Small intestine (tissue), 7 donors: ENCODE results near the gene KLF14. TPM values are rescaled to one million over a fixed set of nuclear protein-coding genes. Genes with fewer than 3 reads are reported as not detected.
"Not testable (repeated sequence)": the region's sequence is repeated elsewhere in the genome, so short reads cannot be mapped to it uniquely, and the experiment has no call there.

Experiments
- DNase-seq, 2 donors: peaks; one replicate each; pipeline versions ENCODE4 v3.0.0 to v3.0.0-alpha.2; 2013
- FAIRE-seq: peaks from 2 replicates; lab custom pipeline; 2012; peaks lifted over from hg19 to GRCh38; lab: Jason Lieb, UNC
- H3K27ac ChIP-seq, 3 donors: one replicate each; pipeline ENCODE4 v1.5.1; 2013; ENCODE audit warnings: low read length in 2 of 3, mild to moderate bottlenecking in 2 of 3, control low read depth in 1 of 3, inconsistent platforms in 1 of 3, low read depth in 1 of 3, moderate library complexity in 1 of 3
- H3K27me3 ChIP-seq, 3 donors: one replicate each; pipeline ENCODE4 v1.6.1; 2013; ENCODE audit warnings: low read length in 3 of 3, inconsistent platforms in 1 of 3; ENCODE audit not compliant: control insufficient read depth in 3 of 3, insufficient read depth in 3 of 3
- H3K36me3 ChIP-seq, 3 donors: one replicate each; pipeline ENCODE4 v1.6.1; 2013; ENCODE audit warnings: low read length in 3 of 3, inconsistent platforms in 1 of 3, low read depth in 1 of 3, mild to moderate bottlenecking in 1 of 3, moderate library complexity in 1 of 3; ENCODE audit not compliant: control insufficient read depth in 3 of 3, insufficient read depth in 2 of 3
- H3K4me1 ChIP-seq, 3 donors: one replicate each; pipeline ENCODE4 v1.6.1; 2013; ENCODE audit warnings: low read length in 2 of 3, inconsistent platforms in 1 of 3, low read depth in 1 of 3, mild to moderate bottlenecking in 1 of 3, moderate library complexity in 1 of 3; ENCODE audit not compliant: control insufficient read depth in 3 of 3, insufficient read depth in 2 of 3
- H3K4me3 ChIP-seq, 3 donors: one replicate each; pipeline ENCODE4 v1.5.1; 2013; ENCODE audit warnings: low read length in 3 of 3, control low read depth in 1 of 3, inconsistent platforms in 1 of 3, low read depth in 1 of 3, mild to moderate bottlenecking in 1 of 3, moderate library complexity in 1 of 3
- H3K9me3 ChIP-seq, 2 donors: one replicate each; pipeline ENCODE4 v1.6.1; 2013; ENCODE audit warnings: low read depth in 1 of 2, low read length in 1 of 2; ENCODE audit not compliant: control insufficient read depth in 2 of 2, insufficient read depth in 1 of 2
- WGBS, 3 donors: extraction: QIAGEN DNeasy Blood & Tissue Kit; methylation state at CpG; one replicate each; pipeline ENCODE4 v1.1.7; 2013; 5-methylcytosine and 5-hydroxymethylcytosine counted together
- polyA plus RNA-seq, 4 donors: library from polyadenylated mRNA; stranded (reverse) in 3 of 4; unstranded in 1 of 4; fragments of 200-250 nt in 3 of 4; fragments of 120-200 nt in 1 of 4; gene quantifications; one replicate each; pipeline versions ENCODE4 v1.2.1 to v1.2.3, GENCODE V29; 2013
- donor health status: healthy with polysubstance abuse.
- donor health status: control.
- donor health status: control.
- donor health status: Bipolar disorder and iron deficiency.
- donor health status: healthy.

KLF14 gene
- polyA plus RNA-seq, 4 donors, result 0.04 TPM; not detected in 3

- Histone ChIP-seq H3K4me1 (no peaks in the 10 kb centered on the region), H3K36me3 (no peaks in the 10 kb centered on the region), H3K9me3 (no peaks in the 10 kb centered on the region), H3K4me3 (no peak overlapping the region), H3K27me3 (no peaks in the 10 kb centered on the region), H3K27ac (no peak overlapping the region)
- DNase-seq (no peak), FAIRE-seq (no peak)
- WGBS, 3 donors, result 98 to 99% (median 98%) methylated on average over 2 of the region's 2 CpGs
Observed at GRCh38 chr7:130701650-130702049, 32.4 kb downstream of the KLF14 start.

GRCh38 chr7:130700760-130701159 is 33.2 kb downstream of the KLF14 start:
- DNase-seq (no peak), FAIRE-seq (no peak)
- Histone ChIP-seq H3K27me3 (no peaks in the 10 kb centered on the region), H3K4me1 (no peaks in the 10 kb centered on the region), H3K9me3 (no peaks in the 10 kb centered on the region), H3K4me3 (no peak overlapping the region), H3K27ac (no peak overlapping the region), H3K36me3 (no peaks in the 10 kb centered on the region)
- 93 to 97% (median 96%) methylated on average over 1 of the region's 1 CpG for WGBS, 3 donors

GRCh38 chr7:130699686-130700085 is 34.3 kb downstream of the KLF14 start:
- Histone ChIP-seq H3K4me3 (no peak overlapping the region), H3K36me3 (no peaks in the 10 kb centered on the region), H3K27ac (no peak overlapping the region), H3K27me3 (no peaks in the 10 kb centered on the region), H3K4me1 (no peaks in the 10 kb centered on the region), H3K9me3 (no peaks in the 10 kb centered on the region)
- no peak for DNase-seq
- no peak for FAIRE-seq
- 45 to 60% (median 52%) methylated on average over 4 of the region's 4 CpGs for WGBS, 3 donors

- Histone ChIP-seq H3K4me1 (no peaks in the 10 kb centered on the region), H3K4me3 (no peak overlapping the region), H3K36me3 (no peaks in the 10 kb centered on the region), H3K9me3 (no peaks in the 10 kb centered on the region), H3K27me3 (no peaks in the 10 kb centered on the region), H3K27ac (no peak overlapping the region)
- FAIRE-seq, result no peak
- no peak for DNase-seq
- WGBS, 3 donors, result 74 to 76% (median 74%) methylated on average over 2 of the region's 2 CpGs
Observed at GRCh38 chr7:130697820-130698219, 36.2 kb downstream of the KLF14 start.

- H3K27ac ChIP-seq, result no peak overlapping the region
- WGBS, 3 donors, result 48 to 54% (median 48%) methylated on average over 2 of the region's 2 CpGs
- H3K9me3 ChIP-seq, result no peaks in the 10 kb centered on the region
- DNase-seq (peak; percentile 18 to 27), FAIRE-seq (no peak)
- no peak overlapping the region for H3K4me3 ChIP-seq
- H3K4me1 ChIP-seq, result no peaks in the 10 kb centered on the region
- no peaks in the 10 kb centered on the region for H3K36me3 ChIP-seq
- no peaks in the 10 kb centered on the region for H3K27me3 ChIP-seq
Observed at GRCh38 chr7:130695840-130696239, 38.2 kb downstream of the KLF14 start.

- not testable (repeated sequence) for H3K9me3 ChIP-seq, H3K4me1 ChIP-seq, H3K27ac ChIP-seq, DNase-seq, FAIRE-seq, H3K36me3 ChIP-seq, H3K27me3 ChIP-seq, H3K4me3 ChIP-seq
- WGBS, 3 donors, result 87 to 95% (median 87%) methylated on average over 1 of the region's 1 CpG
Observed at GRCh38 chr7:130692396-130692795, 41.6 kb downstream of the KLF14 start.

- Histone ChIP-seq H3K36me3 (no peaks in the 10 kb centered on the region), H3K27ac (no peak overlapping the region), H3K4me3 (no peak overlapping the region), H3K4me1 (no peaks in the 10 kb centered on the region), H3K9me3 (peaks cover 0 to 3% of the 10 kb centered on the region in 2 donors), H3K27me3 (peaks cover 0 to 2% (median 0%) of the 10 kb centered on the region in 3 donors)
- FAIRE-seq, result no peak
- 88 to 92% (median 89%) methylated on average over 1 of the region's 1 CpG for WGBS, 3 donors
- DNase-seq, result no peak
Observed at GRCh38 chr7:130689683-130690082, 44.3 kb downstream of the KLF14 start.

GRCh38 chr7:130683026-130683425 is 51.0 kb downstream of the KLF14 start:
- Histone ChIP-seq H3K36me3 (no peaks in the 10 kb centered on the region), H3K27me3 (no peaks in the 10 kb centered on the region), H3K4me3 (no peak overlapping the region), H3K9me3 (no peaks in the 10 kb centered on the region), H3K27ac (no peak overlapping the region), H3K4me1 (no peaks in the 10 kb centered on the region)
- no peak for DNase-seq
- whole genome bisulfite sequencing, 3 donors, result 96 to 100% (median 98%) methylated on average over 2 of the region's 2 CpGs
- no peak for FAIRE-seq
